HepG2 (cell line): ENCODE measurements around the gene PSMB9. TPM values are rescaled to one million over a fixed set of nuclear protein-coding genes. Genes with fewer than 3 reads are reported as not detected.

Source experiments
- ATF4 ChIP-seq, 2 experiments: fragments of 450-650 bp in 1 of 2; sonication (generic) in 1 of 2; formaldehyde crosslinking; IDR thresholded peaks; 2 replicates each; pipeline versions ENCODE4 v1.5.0 to v1.8.0; 2020 to 2022; ENCODE audit warnings: mild to moderate bottlenecking in 1 of 2, missing genetic modification reagents in 1 of 2
- FOXO1 ChIP-seq: sonication (generic); formaldehyde crosslinking; IDR thresholded peaks from 2 replicates; pipeline ENCODE4 v1.4.0; 2020; ENCODE audit warnings: missing genetic modification reagents
- MTF2 ChIP-seq: sonication (generic); formaldehyde crosslinking; IDR thresholded peaks from 2 replicates; pipeline ENCODE4 v1.5.0; 2020; ENCODE audit warnings: missing genetic modification reagents, borderline replicate concordance
- MYPOP ChIP-seq: sonication (generic); formaldehyde crosslinking; IDR thresholded peaks from 2 replicates; pipeline ENCODE4 v1.8.1; 2023; ENCODE audit warnings: mild to moderate bottlenecking, moderate library complexity, missing genetic modification reagents
- NCOA2 ChIP-seq: sonication (generic); formaldehyde crosslinking; IDR thresholded peaks from 2 replicates; pipeline ENCODE4 v1.8.0; 2022; ENCODE audit warnings: inconsistent platforms
- NCOR1 ChIP-seq: fragments of 200-600 bp; sonication (generic); IDR thresholded peaks from 2 replicates; pipeline ENCODE4 v1.7.0; 2017; ENCODE audit warnings: antibody characterized with exemption, low read length, borderline replicate concordance
- NFIB ChIP-seq: sonication (generic); formaldehyde crosslinking; IDR thresholded peaks from 2 replicates; pipeline ENCODE4 v1.9.0; 2021; ENCODE audit warnings: missing genetic modification reagents, mild to moderate bottlenecking, borderline replicate concordance
- SRY ChIP-seq: sonication (generic); formaldehyde crosslinking; IDR thresholded peaks from 2 replicates; pipeline ENCODE4 v1.8.0; 2022; ENCODE audit warnings: mild to moderate bottlenecking, missing genetic modification reagents
- TCF12 ChIP-seq, 2 experiments: fragments of 450-650 bp in 1 of 2; sonication (generic) in 1 of 2; formaldehyde crosslinking in 1 of 2; IDR thresholded peaks; 2 replicates each; pipeline versions ENCODE4 v1.6.1 to v1.8.0; 2017 to 2022; ENCODE audit warnings: antibody characterized with exemption in 1 of 2, mild to moderate bottlenecking in 1 of 2, missing genetic modification reagents in 1 of 2, moderate library complexity in 1 of 2
- XBP1 ChIP-seq: sonication (generic); formaldehyde crosslinking; IDR thresholded peaks from 2 replicates; pipeline ENCODE4 v1.5.0; 2020; ENCODE audit warnings: missing genetic modification reagents
- ZC3H4 ChIP-seq: sonication (generic); formaldehyde crosslinking; IDR thresholded peaks from 2 replicates; pipeline ENCODE4 v1.4.0; 2020; ENCODE audit warnings: missing genetic modification reagents, borderline replicate concordance
- ZNF205 ChIP-seq: IDR thresholded peaks from 2 replicates; pipeline ENCODE4 v1.6.1; 2018; ENCODE audit warnings: missing biosample characterization, missing genetic modification reagents
- ZNF407 ChIP-seq: sonication (generic); formaldehyde crosslinking; IDR thresholded peaks from one replicate; pipeline ENCODE4 v1.5.1; 2020; ENCODE audit warnings: mild to moderate bottlenecking, missing genetic modification reagents; ENCODE audit errors: not compliant biosample characterization
- ZNF484 ChIP-seq: sonication (generic); formaldehyde crosslinking; IDR thresholded peaks from 2 replicates; pipeline ENCODE4 v1.5.1; 2020; ENCODE audit warnings: mild to moderate bottlenecking, low read depth, missing genetic modification reagents, borderline replicate concordance
- ZNF616 ChIP-seq: sonication (generic); formaldehyde crosslinking; IDR thresholded peaks from 2 replicates; pipeline ENCODE4 v1.5.0; 2020; ENCODE audit warnings: low read depth, mild to moderate bottlenecking, missing genetic modification reagents
- ZNF704 ChIP-seq: sonication (generic); formaldehyde crosslinking; IDR thresholded peaks from 2 replicates; pipeline ENCODE4 v1.8.1; 2023; ENCODE audit warnings: mild to moderate bottlenecking, inconsistent platforms, moderate library complexity, missing genetic modification reagents, borderline replicate concordance
- polyA plus RNA-seq, 8 experiments: library from polyadenylated mRNA; depleted of rRNA in 3 of 8; stranded (reverse) in 7 of 8; unstranded in 1 of 8; fragments of >200 nt; fragmentation: Illumina TruSeq in 4 of 8; extraction: Trizol in 4 of 8; gene quantifications; 2 replicates each; pipeline versions ENCODE4 v1.2.1 to v1.2.3, GENCODE V29; 2011 to 2016; ENCODE audit warnings: low read depth in 4 of 8, missing spikeins in 1 of 8, mixed read lengths in 1 of 8; ENCODE audit not compliant: insufficient read depth in 1 of 8
- total RNA-seq, 5 experiments: library from RNA; depleted of rRNA; stranded (reverse); fragments of >200 nt; fragmentation: Illumina TruSeq; extraction: Trizol; gene quantifications; 2 replicates each; pipeline ENCODE4 v1.2.3, GENCODE V29; 2016; ENCODE audit warnings: low read depth in 1 of 5

The PSMB9 gene
- total and polyA plus RNA-seq, 2 of the 13 experiments (the other 11 are each of a cell fraction or from before 2014, with no cell fraction given) = 15.6 to 16.0 TPM

GRCh38 chr6:32894085-32895005, 40.4 kb downstream of the PSMB9 start (continued):
- peak; percentile 81 for TF ChIP-seq ZNF205 (CRISPR knock-in tag)
- TF ChIP-seq NFIB (CRISPR knock-in tag) = no peak
- no peak; the same call in none of the 2 replicates for TF ChIP-seq SRY (CRISPR knock-in tag)
- no peak for TF ChIP-seq ZNF616 (CRISPR knock-in tag)
- TF ChIP-seq NCOA2 (CRISPR knock-in tag) = peak; percentile 52; the same call in 1 of the 2 replicates
- no peak for TF ChIP-seq TCF12 (IDR thresholded peaks at IDR 0.05)
- no peak for TF ChIP-seq TCF12 (CRISPR knock-in tag; IDR thresholded peaks at IDR 0.05)
- TF ChIP-seq ZNF407 (CRISPR knock-in tag) = peak; percentile 93
- no peak for TF ChIP-seq ZNF484 (CRISPR knock-in tag)
- no peak for TF ChIP-seq ZNF704 (CRISPR knock-in tag)
- peak; percentile 88 for TF ChIP-seq MYPOP (CRISPR knock-in tag)
- TF ChIP-seq ATF4 (CRISPR knock-in tag; IDR thresholded peaks at IDR 0.05) = peak in 1 of 2 experiments; percentile 21; a peak in 1 of 4 replicates
- no peak for TF ChIP-seq NCOR1
- TF ChIP-seq MTF2 = no peak; the same call in 1 of the 2 replicates
- TF ChIP-seq XBP1 = no peak
- TF ChIP-seq ZC3H4 (CRISPR knock-in tag) = no peak
- TF ChIP-seq FOXO1 (CRISPR knock-in tag) = no peak; the same call in 1 of the 2 replicates
